Measurements from ENCODE around the gene RYR2. TPM values are rescaled to one million over a fixed set of nuclear protein-coding genes. Genes with fewer than 3 reads are reported as not detected.

RYR2 gene
- total and polyA plus RNA-seq, 9 of the 15 experiments (the other 6 are each of a cell fraction or from before 2014, with no cell fraction given), result 0.03 to 0.42 (median 0.14) TPM

- Histone ChIP-seq H3K79me2 (ENCODE audit: control insufficient read depth, insufficient read depth, low read length) (no peaks in the 10 kb centered on the region), H3K27me3 (ENCODE audit: control insufficient read depth in 2 of 2, insufficient read depth in 2 of 2, low read length in 2 of 2) (no peaks in the 10 kb centered on the region)
- BruUV-seq (replicated peaks), result no TSS peak
Measured at GRCh38 chr1:237232501-237232900, 190.5 kb downstream of the RYR2 start.

GRCh38 chr1:237235091-237235490, 193.1 kb downstream of the RYR2 start:
- ATAC-seq, result no peak
- CTCF ChIA-PET (ENCODE audit: low intra/inter-chr PET ratio), result no interaction called here
- FAIRE-seq, result no peak
- TF ChIP-seq ZNF184 (CRISPR knock-in tag; IDR thresholded peaks at IDR 0.05) (no peak), ZEB2 (IDR thresholded peaks at IDR 0.05) (no peak), NCOA2 (IDR thresholded peaks at IDR 0.05; ENCODE audit: partially characterized antibody in 2 of 2) (no peak), ZNF384 (IDR thresholded peaks at IDR 0.05; ENCODE audit: low read depth, low read length) (no peak), ZNF280B (CRISPR knock-in tag; IDR thresholded peaks at IDR 0.05) (no peak), SPI1 (IDR thresholded peaks at IDR 0.05; ENCODE audit: borderline replicate concordance, low read depth, low read length) (no peak), FOXA3 (CRISPR knock-in tag; conservative IDR thresholded peaks at IDR 0.05 in 1 of 2, IDR thresholded peaks at IDR 0.05 in 1 of 2) (no peak), NR2C2 (CRISPR knock-in tag; IDR thresholded peaks at IDR 0.05) (no peak), NR2C2 (tag; IDR thresholded peaks at IDR 0.05) (no peak)
- TF ChIP-seq, protein P1, sequence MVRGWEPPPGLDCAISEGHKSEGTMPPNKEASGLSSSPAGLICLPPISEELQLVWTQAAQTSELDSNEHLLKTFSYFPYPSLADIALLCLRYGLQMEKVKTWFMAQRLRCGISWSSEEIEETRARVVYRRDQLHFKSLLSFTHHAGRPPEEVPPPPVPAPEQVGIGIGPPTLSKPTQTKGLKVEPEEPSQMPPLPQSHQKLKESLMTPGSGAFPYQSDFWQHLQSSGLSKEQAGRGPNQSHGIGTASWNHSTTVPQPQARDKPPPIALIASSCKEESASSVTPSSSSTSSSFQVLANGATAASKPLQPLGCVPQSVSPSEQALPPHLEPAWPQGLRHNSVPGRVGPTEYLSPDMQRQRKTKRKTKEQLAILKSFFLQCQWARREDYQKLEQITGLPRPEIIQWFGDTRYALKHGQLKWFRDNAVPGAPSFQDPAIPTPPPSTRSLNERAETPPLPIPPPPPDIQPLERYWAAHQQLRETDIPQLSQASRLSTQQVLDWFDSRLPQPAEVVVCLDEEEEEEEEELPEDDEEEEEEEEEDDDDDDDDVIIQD (CRISPR knock-in tag; IDR thresholded peaks at IDR 0.05), result no peak
- TF ChIP-seq, protein P2, sequence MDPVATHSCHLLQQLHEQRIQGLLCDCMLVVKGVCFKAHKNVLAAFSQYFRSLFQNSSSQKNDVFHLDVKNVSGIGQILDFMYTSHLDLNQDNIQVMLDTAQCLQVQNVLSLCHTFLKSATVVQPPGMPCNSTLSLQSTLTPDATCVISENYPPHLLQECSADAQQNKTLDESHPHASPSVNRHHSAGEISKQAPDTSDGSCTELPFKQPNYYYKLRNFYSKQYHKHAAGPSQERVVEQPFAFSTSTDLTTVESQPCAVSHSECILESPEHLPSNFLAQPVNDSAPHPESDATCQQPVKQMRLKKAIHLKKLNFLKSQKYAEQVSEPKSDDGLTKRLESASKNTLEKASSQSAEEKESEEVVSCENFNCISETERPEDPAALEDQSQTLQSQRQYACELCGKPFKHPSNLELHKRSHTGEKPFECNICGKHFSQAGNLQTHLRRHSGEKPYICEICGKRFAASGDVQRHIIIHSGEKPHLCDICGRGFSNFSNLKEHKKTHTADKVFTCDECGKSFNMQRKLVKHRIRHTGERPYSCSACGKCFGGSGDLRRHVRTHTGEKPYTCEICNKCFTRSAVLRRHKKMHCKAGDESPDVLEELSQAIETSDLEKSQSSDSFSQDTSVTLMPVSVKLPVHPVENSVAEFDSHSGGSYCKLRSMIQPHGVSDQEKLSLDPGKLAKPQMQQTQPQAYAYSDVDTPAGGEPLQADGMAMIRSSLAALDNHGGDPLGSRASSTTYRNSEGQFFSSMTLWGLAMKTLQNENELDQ (CRISPR knock-in tag; IDR thresholded peaks at IDR 0.05; ENCODE audit: borderline replicate concordance), result no peak

More at GRCh38 chr1:237232501-237232900, 190.5 kb downstream of the RYR2 start:
- ATAC-seq (no peak), FAIRE-seq (no peak), DNase-seq (ENCODE audit: extremely low read depth in 1 of 4, low spot score in 3 of 4) (no peak)
- H3K9me1 ChIP-seq (ENCODE audit: control insufficient read depth, insufficient read depth, low read length), result no peaks in the 10 kb centered on the region
- in situ Hi-C loops (cut with MboI), result no loop called here
- intact Hi-C loops (cut with micrococcal nuclease), result no loop called here
- no peak overlapping the region for H3K27ac ChIP-seq (ENCODE audit: extremely low read depth, low read depth, low read length)
- ChIA-PET CTCF (ENCODE audit: low intra/inter-chr PET ratio) (no interaction called here), POLR2A (no interaction called here)
- 3% methylated on average over 4 of the region's 4 CpGs for WGBS (ENCODE audit: insufficient coverage, low coverage, missing lambda C conversion rate)
- H2AFZ ChIP-seq (ENCODE audit: low read depth, low read length), result no peak overlapping the region
- no peaks in the 10 kb centered on the region for H4K20me1 ChIP-seq (replicated peaks; ENCODE audit: control insufficient read depth, insufficient read depth, low read length)
- H3K4me3 ChIP-seq, result no peak overlapping the region
- H3K4me1 ChIP-seq (replicated peaks in 1 of 2; ENCODE audit: control insufficient read depth in 2 of 2, insufficient read depth in 2 of 2, low read length in 2 of 2), result no peaks in the 10 kb centered on the region
- no peaks in the 10 kb centered on the region for H3K36me3 ChIP-seq (ENCODE audit: control insufficient read depth, insufficient read depth, low read length)
- no peaks in the 10 kb centered on the region for H3K9me3 ChIP-seq (replicated peaks; ENCODE audit: control insufficient read depth, insufficient read depth, low read depth, low read length)
- no peak overlapping the region for H3K4me2 ChIP-seq (ENCODE audit: insufficient read depth, low read length)
- TF ChIP-seq ZNF184 (CRISPR knock-in tag; IDR thresholded peaks at IDR 0.05), result no peak
- no peak overlapping the region for H3K9ac ChIP-seq (ENCODE audit: insufficient read depth in 1 of 2, low read depth in 2 of 2, low read length in 2 of 2)

More at GRCh38 chr1:237235091-237235490, 193.1 kb downstream of the RYR2 start:
- Histone ChIP-seq H3K27me3 (ENCODE audit: control insufficient read depth in 2 of 2, insufficient read depth in 2 of 2, low read length in 2 of 2) (no peaks in the 10 kb centered on the region), H3K4me3 (no peak overlapping the region), H3K79me2 (ENCODE audit: control insufficient read depth, insufficient read depth, low read length) (no peaks in the 10 kb centered on the region), H3K4me1 (replicated peaks in 1 of 2; ENCODE audit: control insufficient read depth in 2 of 2, insufficient read depth in 2 of 2, low read length in 2 of 2) (no peaks in the 10 kb centered on the region), H3K9me3 (replicated peaks; ENCODE audit: control insufficient read depth, insufficient read depth, low read depth, low read length) (no peaks in the 10 kb centered on the region), H3K9me1 (ENCODE audit: control insufficient read depth, insufficient read depth, low read length) (no peaks in the 10 kb centered on the region), H4K20me1 (replicated peaks; ENCODE audit: control insufficient read depth, insufficient read depth, low read length) (no peaks in the 10 kb centered on the region), H3K27ac (ENCODE audit: extremely low read depth, low read depth, low read length) (no peak overlapping the region), H3K36me3 (ENCODE audit: control insufficient read depth, insufficient read depth, low read length) (no peaks in the 10 kb centered on the region), H3K4me2 (ENCODE audit: insufficient read depth, low read length) (no peak overlapping the region), H2AFZ (ENCODE audit: low read depth, low read length) (no peak overlapping the region), H3K9ac (ENCODE audit: insufficient read depth in 1 of 2, low read depth in 2 of 2, low read length in 2 of 2) (no peak overlapping the region)
- POLR2A ChIA-PET, result no interaction called here
- BruUV-seq (replicated peaks), result no TSS peak
- in situ Hi-C loops (cut with MboI), result no loop called here
- intact Hi-C loops (cut with micrococcal nuclease), result no loop called here
- DNase-seq (ENCODE audit: extremely low read depth in 1 of 4, low spot score in 3 of 4), result no peak
- WGBS (ENCODE audit: insufficient coverage, low coverage, missing lambda C conversion rate), result 3% methylated on average over 3 of the region's 3 CpGs
